ENCODE results near the gene STPG4. TPM values are rescaled to one million over a fixed set of nuclear protein-coding genes. Genes with fewer than 3 reads are reported as not detected.
"Not testable (repeated sequence)": the region's sequence is repeated elsewhere in the genome, so short reads cannot be mapped to it uniquely, and the experiment has no call there.

STPG4 gene
- total RNA-seq, 1 donor from 2014 or later = not detected

- no peak for DNase-seq (ENCODE audit: low read depth)
- no peak for TF ChIP-seq CTCF (conservative IDR thresholded peaks at IDR 0.05; ENCODE audit: low read depth, low read length)
- H3K4me3 ChIP-seq (ENCODE audit: low read depth, low read length) = peak overlapping the region; percentile 97
These were observed 19.1 kb upstream of the STPG4 start for GRCh38 chr2:47173986-47174732.

- DNase-seq (ENCODE audit: low read depth) = no peak
- TF ChIP-seq CTCF (conservative IDR thresholded peaks at IDR 0.05; ENCODE audit: low read depth, low read length) = no peak
- H3K4me3 ChIP-seq (ENCODE audit: low read depth, low read length) = peak overlapping the region; percentile 97
These were observed 18.0 kb upstream of the STPG4 start for GRCh38 chr2:47172922-47173695.

- TF ChIP-seq CTCF (conservative IDR thresholded peaks at IDR 0.05; ENCODE audit: low read depth, low read length) = no peak
- H3K4me3 ChIP-seq (ENCODE audit: low read depth, low read length) = no peak overlapping the region
- no peak for DNase-seq (ENCODE audit: low read depth)
These were observed 17.2 kb upstream of the STPG4 start for GRCh38 chr2:47172156-47172921.

- no peak for TF ChIP-seq CTCF (conservative IDR thresholded peaks at IDR 0.05; ENCODE audit: low read depth, low read length)
- DNase-seq (ENCODE audit: low read depth) = no peak
- no peak overlapping the region for H3K4me3 ChIP-seq (ENCODE audit: low read depth, low read length)
These were observed 14.7 kb upstream of the STPG4 start for GRCh38 chr2:47169784-47170183.

- not testable (repeated sequence) for H3K4me3 ChIP-seq (ENCODE audit: low read depth, low read length); DNase-seq (ENCODE audit: low read depth)
These were observed 13.8 kb upstream of the STPG4 start for GRCh38 chr2:47168895-47169294.

- DNase-seq (ENCODE audit: low read depth) = no peak
- H3K4me3 ChIP-seq (ENCODE audit: low read depth, low read length) = no peak overlapping the region
- TF ChIP-seq CTCF (conservative IDR thresholded peaks at IDR 0.05; ENCODE audit: low read depth, low read length) = no peak
These were observed 12.0 kb upstream of the STPG4 start for GRCh38 chr2:47167149-47167548.

- H3K4me3 ChIP-seq (ENCODE audit: low read depth, low read length) = no peak overlapping the region
- TF ChIP-seq CTCF (conservative IDR thresholded peaks at IDR 0.05; ENCODE audit: low read depth, low read length) = no peak
- DNase-seq (ENCODE audit: low read depth) = no peak
These were observed 10.0 kb upstream of the STPG4 start for GRCh38 chr2:47165001-47165555.
